GM12873 (cell line): ENCODE data around the gene LRRC8B.

Experiments used
- TF ChIP-seq, protein P1 (sequence below): IDR thresholded peaks from 2 replicates; pipeline ENCODE4 v1.5.1; 2012; ENCODE audit warnings: low read depth, mild to moderate bottlenecking, moderate library complexity, low read length, control low read depth; ENCODE audit not compliant: insufficient read depth; ENCODE audit errors: missing control alignments

LRRC8B gene

DNA sequence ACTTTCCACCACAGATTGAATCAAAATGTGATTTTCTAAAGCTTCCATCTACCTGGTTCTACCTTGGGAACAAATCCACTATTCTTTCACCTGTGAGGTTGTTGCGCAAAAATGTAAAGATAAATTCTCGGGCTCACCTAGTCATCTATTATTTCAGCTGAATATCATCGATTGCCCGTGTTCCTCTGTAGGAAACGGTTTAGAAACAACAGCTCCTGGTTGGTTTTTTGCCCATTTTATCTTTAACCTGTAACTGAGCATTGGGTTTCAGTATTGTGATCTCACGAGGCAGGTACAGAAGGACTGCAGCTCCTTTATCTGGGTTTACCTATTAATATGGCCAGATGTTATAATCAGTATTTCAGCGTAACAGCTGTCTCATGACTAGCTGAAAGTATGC is 55.4 kb downstream of the LRRC8B start:
- TF ChIP-seq, protein P1, sequence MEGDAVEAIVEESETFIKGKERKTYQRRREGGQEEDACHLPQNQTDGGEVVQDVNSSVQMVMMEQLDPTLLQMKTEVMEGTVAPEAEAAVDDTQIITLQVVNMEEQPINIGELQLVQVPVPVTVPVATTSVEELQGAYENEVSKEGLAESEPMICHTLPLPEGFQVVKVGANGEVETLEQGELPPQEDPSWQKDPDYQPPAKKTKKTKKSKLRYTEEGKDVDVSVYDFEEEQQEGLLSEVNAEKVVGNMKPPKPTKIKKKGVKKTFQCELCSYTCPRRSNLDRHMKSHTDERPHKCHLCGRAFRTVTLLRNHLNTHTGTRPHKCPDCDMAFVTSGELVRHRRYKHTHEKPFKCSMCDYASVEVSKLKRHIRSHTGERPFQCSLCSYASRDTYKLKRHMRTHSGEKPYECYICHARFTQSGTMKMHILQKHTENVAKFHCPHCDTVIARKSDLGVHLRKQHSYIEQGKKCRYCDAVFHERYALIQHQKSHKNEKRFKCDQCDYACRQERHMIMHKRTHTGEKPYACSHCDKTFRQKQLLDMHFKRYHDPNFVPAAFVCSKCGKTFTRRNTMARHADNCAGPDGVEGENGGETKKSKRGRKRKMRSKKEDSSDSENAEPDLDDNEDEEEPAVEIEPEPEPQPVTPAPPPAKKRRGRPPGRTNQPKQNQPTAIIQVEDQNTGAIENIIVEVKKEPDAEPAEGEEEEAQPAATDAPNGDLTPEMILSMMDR: no peak

DNA sequence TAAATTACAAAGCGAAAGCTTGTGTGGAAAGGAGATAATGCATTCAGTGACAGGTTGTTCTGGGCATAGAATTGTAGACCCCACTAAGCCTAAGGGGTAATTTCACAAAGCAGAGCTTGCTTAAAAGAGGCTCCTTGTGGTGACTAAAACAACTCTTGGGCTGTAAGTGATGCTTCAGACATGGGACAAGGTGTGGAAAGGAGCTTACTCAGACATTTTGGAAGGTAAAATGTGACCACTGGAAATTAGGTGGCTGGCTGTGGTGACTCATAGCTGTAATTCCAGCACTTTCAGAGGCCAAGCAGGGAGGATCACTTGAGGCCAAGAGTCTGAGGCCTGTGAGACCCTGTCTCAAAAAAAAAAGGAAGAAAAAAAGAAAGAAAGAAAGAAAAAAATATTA is 57.2 kb downstream of the LRRC8B start:
- TF ChIP-seq, protein P1: no peak

DNA sequence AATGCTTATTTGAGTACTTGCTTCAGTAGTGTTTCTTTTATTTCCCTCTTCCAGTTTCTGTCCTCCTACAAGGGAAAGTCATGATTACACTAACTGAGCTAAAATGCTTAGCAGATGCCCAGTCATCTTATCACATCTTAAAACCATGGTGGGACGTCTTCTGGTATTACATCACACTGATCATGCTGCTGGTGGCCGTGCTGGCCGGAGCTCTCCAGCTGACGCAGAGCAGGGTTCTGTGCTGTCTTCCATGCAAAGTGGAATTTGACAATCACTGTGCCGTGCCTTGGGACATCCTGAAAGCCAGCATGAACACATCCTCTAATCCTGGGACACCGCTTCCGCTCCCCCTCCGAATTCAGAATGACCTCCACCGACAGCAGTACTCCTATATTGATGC is 57.9 kb downstream of the LRRC8B start:
- TF ChIP-seq, protein P1: no peak

GRCh38 chr1:89584211-89584610 is 59.6 kb downstream of the LRRC8B start:
- TF ChIP-seq, protein P1: no peak

GRCh38 chr1:89584781-89585180 is 60.2 kb downstream of the LRRC8B start:
- TF ChIP-seq, protein P1: no peak

DNA sequence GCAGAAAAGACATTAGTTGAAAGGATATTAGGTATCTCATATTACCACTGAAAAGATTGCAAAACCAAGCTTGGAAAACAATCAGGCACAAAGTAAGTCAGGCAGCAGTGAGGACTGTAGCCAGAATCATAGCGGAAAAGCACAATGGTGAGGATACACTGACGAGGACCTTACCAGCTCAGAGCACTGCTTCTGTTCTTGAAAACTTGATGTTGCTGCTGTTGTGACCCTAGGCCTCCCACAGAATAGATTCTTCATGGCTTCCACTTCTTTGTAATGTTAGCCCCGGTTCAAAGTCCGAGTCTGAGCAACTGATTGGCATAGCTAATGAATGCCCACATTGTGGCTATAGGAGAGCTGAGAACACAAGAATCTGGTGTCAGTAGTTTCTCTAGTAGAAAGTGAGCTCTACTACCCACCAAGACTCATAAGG is 63.1 kb downstream of the LRRC8B start:
- TF ChIP-seq, protein P1: no peak

GRCh38 chr1:89588480-89588879 is 63.9 kb downstream of the LRRC8B start:
- TF ChIP-seq, protein P1: no peak
